Erythroblast (primary cell): ENCODE results near the gene TRPC3.

Experiments used
- GATA1 ChIP-seq: IDR thresholded peaks from 2 replicates; pipeline ENCODE4 v1.6.1; 2011; ENCODE audit warnings: low read depth, mild to moderate bottlenecking, control low read depth, low read length, moderate library complexity
- POLR2A ChIP-seq: IDR thresholded peaks from 2 replicates; pipeline ENCODE4 v1.6.1; 2011; ENCODE audit warnings: mild to moderate bottlenecking, low read length

DNA sequence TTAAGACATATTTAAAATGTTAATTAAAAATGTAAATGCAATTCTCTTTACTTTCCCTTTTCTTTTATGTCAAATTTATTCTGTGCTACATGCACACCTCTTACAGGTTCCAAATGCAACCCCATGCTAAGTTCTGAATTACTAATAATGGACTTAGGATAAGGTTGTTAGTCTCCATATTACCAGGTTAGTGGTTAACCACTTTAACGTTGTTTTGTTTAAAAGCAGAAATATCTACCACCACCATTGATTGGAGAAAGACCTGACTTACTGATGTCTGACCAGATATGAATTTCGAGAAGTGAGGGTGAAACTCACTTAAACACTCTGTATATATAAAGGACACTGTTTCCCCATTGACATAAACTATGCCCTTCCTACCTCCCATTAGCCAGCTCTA is 6.9 kb upstream of the TRPC3 start:
- no peak for TF ChIP-seq POLR2A
- TF ChIP-seq GATA1, result no peak
